HEK293 (cell line): Measurements from ENCODE around the gene VPS33A.
A peak's percentile ranks its signal among the peaks of the same experiment; 100 is the strongest.

Experiments
- CTCF ChIA-PET: fragments of 350-600 bp; formaldehyde crosslinking; extraction: SDS; loops from one replicate; lab custom pipeline; 2021; ENCODE audit warnings: antibody characterized with exemption; lab: Yijun Ruan, JAX
- POLR2A ChIA-PET: fragments of 300-600 bp; formaldehyde crosslinking; extraction: SDS; loops from one replicate; lab custom pipeline; 2020; ENCODE audit warnings: antibody characterized with exemption, inconsistent platforms; lab: Yijun Ruan, JAX
- H3K27ac ChIP-seq: fragments of 200-500 bp; sonication (Bioruptor generic); 2 replicates; pipeline ENCODE4 v1.5.1; 2014; ENCODE audit warnings: low read depth, low read length, control low read depth, inconsistent platforms; ENCODE audit errors: extremely low read depth
- H3K36me3 ChIP-seq, 2 experiments: fragments of 200-500 bp in 1 of 2; sonication (Bioruptor generic) in 1 of 2; 1 replicate in 1 of 2; 2 replicates in 1 of 2; pipeline ENCODE4 v1.5.1; 2014 to 2017; ENCODE audit warnings: inconsistent platforms in 2 of 2, low read length in 2 of 2; ENCODE audit not compliant: control insufficient read depth in 2 of 2, insufficient read depth in 1 of 2
- H3K4me1 ChIP-seq: fragments of 200-500 bp; sonication (Bioruptor generic); 2 replicates; pipeline ENCODE4 v1.5.1; 2014; ENCODE audit warnings: mild to moderate bottlenecking, low read length, inconsistent platforms; ENCODE audit not compliant: control insufficient read depth, insufficient read depth
- H3K4me3 ChIP-seq: 2 replicates; pipeline ENCODE4 v1.5.1; 2011; ENCODE audit warnings: low read depth, mild to moderate bottlenecking, control low read depth, low read length, moderate library complexity
- H3K9me3 ChIP-seq: fragments of 200-500 bp; sonication (Bioruptor generic); 2 replicates; pipeline ENCODE4 v1.5.1; 2014; ENCODE audit warnings: low read depth, low read length, inconsistent platforms; ENCODE audit not compliant: control insufficient read depth, insufficient read depth
- CTCF ChIP-seq: fragments of 450-650 bp; formaldehyde crosslinking; IDR thresholded peaks from 2 replicates; pipeline ENCODE4 v1.5.1; 2016; ENCODE audit warnings: missing biosample characterization, missing genetic modification characterization
- FEZF1 ChIP-seq: fragments of 450-650 bp; formaldehyde crosslinking; IDR thresholded peaks from 2 replicates; pipeline ENCODE4 v1.5.1; 2016; ENCODE audit warnings: missing biosample characterization, missing genetic modification characterization
- GLI2 ChIP-seq: fragments of 450-650 bp; formaldehyde crosslinking; IDR thresholded peaks from 2 replicates; pipeline ENCODE4; 2017; ENCODE audit warnings: missing biosample characterization, missing genetic modification characterization, low read depth, borderline replicate concordance
- GLIS1 ChIP-seq: fragments of 450-650 bp; formaldehyde crosslinking; IDR thresholded peaks from 2 replicates; pipeline ENCODE4 v1.5.1; 2016; ENCODE audit warnings: missing biosample characterization, missing genetic modification characterization
- IKZF3 ChIP-seq: fragments of 450-650 bp; IDR thresholded peaks from 2 replicates; pipeline ENCODE4 v1.5.0; 2018; ENCODE audit warnings: missing biosample characterization, mild to moderate bottlenecking, missing genetic modification characterization, moderate library complexity
- INSM2 ChIP-seq: fragments of 450-650 bp; formaldehyde crosslinking; IDR thresholded peaks from 2 replicates; pipeline ENCODE4 v1.5.1; 2016; ENCODE audit warnings: missing biosample characterization, missing genetic modification characterization
- KLF10 ChIP-seq: fragments of 450-650 bp; IDR thresholded peaks from 2 replicates; pipeline ENCODE4 v1.5.1; 2018; ENCODE audit warnings: missing biosample characterization, mild to moderate bottlenecking, missing genetic modification characterization
- MZF1 ChIP-seq: fragments of 450-650 bp; formaldehyde crosslinking; IDR thresholded peaks from 2 replicates; pipeline ENCODE4 v1.5.1; 2017; ENCODE audit warnings: missing biosample characterization, missing genetic modification characterization, borderline replicate concordance
- OVOL3 ChIP-seq: fragments of 450-650 bp; formaldehyde crosslinking; IDR thresholded peaks from 2 replicates; pipeline ENCODE4 v1.5.1; 2016; ENCODE audit warnings: missing biosample characterization, missing genetic modification characterization
- SETDB1 ChIP-seq: IDR thresholded peaks from one replicate; pipeline ENCODE4 v1.6.1; 2017; ENCODE audit warnings: mild to moderate bottlenecking, low read length, moderate library complexity, mixed read lengths; ENCODE audit not compliant: insufficient read length
- SP2 ChIP-seq: fragments of 450-650 bp; formaldehyde crosslinking; IDR thresholded peaks from 2 replicates; pipeline ENCODE4 v1.5.1; 2016; ENCODE audit warnings: missing biosample characterization, missing genetic modification characterization
- SP3 ChIP-seq: fragments of 450-650 bp; formaldehyde crosslinking; IDR thresholded peaks from 2 replicates; pipeline ENCODE4 v1.5.1; 2016; ENCODE audit warnings: missing biosample characterization, missing genetic modification characterization
- YY1 ChIP-seq: fragments of 450-650 bp; formaldehyde crosslinking; IDR thresholded peaks from 2 replicates; pipeline ENCODE4 v1.5.1; 2018; ENCODE audit warnings: missing biosample characterization, missing genetic modification characterization
- ZBTB17 ChIP-seq: fragments of 450-650 bp; formaldehyde crosslinking; IDR thresholded peaks from 2 replicates; pipeline ENCODE4 v1.5.1; 2016; ENCODE audit warnings: missing biosample characterization, missing genetic modification characterization
- ZBTB21 ChIP-seq: fragments of 450-650 bp; formaldehyde crosslinking; IDR thresholded peaks from 2 replicates; pipeline ENCODE4 v1.5.1; 2017; ENCODE audit warnings: missing biosample characterization, missing genetic modification characterization
- ZBTB26 ChIP-seq: fragments of 450-650 bp; formaldehyde crosslinking; optimal IDR thresholded peaks from 2 replicates; pipeline ENCODE3; 2016; ENCODE audit warnings: missing biosample characterization, mild to moderate bottlenecking, missing genetic modification characterization
- ZBTB7A ChIP-seq: fragments of 450-650 bp; formaldehyde crosslinking; IDR thresholded peaks from 2 replicates; pipeline ENCODE4 v1.5.1; 2016; ENCODE audit warnings: low read depth, missing biosample characterization, missing genetic modification characterization
- ZFP69B ChIP-seq: fragments of 450-650 bp; formaldehyde crosslinking; IDR thresholded peaks from 2 replicates; pipeline ENCODE4 v1.5.1; 2016; ENCODE audit warnings: missing biosample characterization, missing genetic modification characterization
- ZIC2 ChIP-seq: fragments of 450-650 bp; formaldehyde crosslinking; IDR thresholded peaks from 2 replicates; pipeline ENCODE4 v1.5.1; 2016; ENCODE audit warnings: missing biosample characterization, missing genetic modification characterization
- ZNF121 ChIP-seq: fragments of 450-650 bp; formaldehyde crosslinking; IDR thresholded peaks from 2 replicates; pipeline ENCODE4 v1.5.1; 2016; ENCODE audit warnings: missing biosample characterization, missing genetic modification characterization
- ZNF157 ChIP-seq: fragments of 450-650 bp; formaldehyde crosslinking; IDR thresholded peaks from 2 replicates; pipeline ENCODE4 v1.5.1; 2016; ENCODE audit warnings: missing biosample characterization, missing genetic modification characterization
- ZNF169 ChIP-seq: fragments of 450-650 bp; formaldehyde crosslinking; IDR thresholded peaks from 2 replicates; pipeline ENCODE4 v1.5.1; 2016; ENCODE audit warnings: missing biosample characterization, missing genetic modification characterization
- ZNF214 ChIP-seq: fragments of 450-650 bp; formaldehyde crosslinking; IDR thresholded peaks from 2 replicates; pipeline ENCODE4 v1.5.1; 2017; ENCODE audit warnings: missing biosample characterization, mild to moderate bottlenecking, missing genetic modification characterization, borderline replicate concordance
- ZNF23 ChIP-seq: fragments of 450-650 bp; formaldehyde crosslinking; IDR thresholded peaks from 2 replicates; pipeline ENCODE4 v1.5.1; 2016; ENCODE audit warnings: missing biosample characterization, missing genetic modification characterization, borderline replicate concordance
- ZNF24 ChIP-seq: fragments of 450-650 bp; formaldehyde crosslinking; IDR thresholded peaks from 2 replicates; pipeline ENCODE4 v1.5.1; 2016; ENCODE audit warnings: missing biosample characterization, missing genetic modification characterization
- ZNF37A ChIP-seq: fragments of 450-650 bp; IDR thresholded peaks from 2 replicates; pipeline ENCODE4 v1.5.1; 2018; ENCODE audit warnings: missing biosample characterization, missing genetic modification characterization
- ZNF48 ChIP-seq: fragments of 450-650 bp; formaldehyde crosslinking; IDR thresholded peaks from 2 replicates; pipeline ENCODE4 v1.5.1; 2016; ENCODE audit warnings: missing biosample characterization, missing genetic modification characterization
- ZNF521 ChIP-seq: fragments of 450-650 bp; formaldehyde crosslinking; IDR thresholded peaks from 2 replicates; pipeline ENCODE4 v1.5.1; 2017; ENCODE audit warnings: missing biosample characterization, mild to moderate bottlenecking, missing genetic modification characterization
- ZNF561 ChIP-seq: fragments of 450-650 bp; IDR thresholded peaks from 2 replicates; pipeline ENCODE4 v1.5.1; 2018; ENCODE audit warnings: missing biosample characterization, missing genetic modification characterization, borderline replicate concordance
- ZNF580 ChIP-seq: fragments of 450-650 bp; formaldehyde crosslinking; IDR thresholded peaks from 2 replicates; pipeline ENCODE4 v1.5.1; 2016; ENCODE audit warnings: missing biosample characterization, missing genetic modification characterization
- ZNF610 ChIP-seq: fragments of 450-650 bp; formaldehyde crosslinking; IDR thresholded peaks from 2 replicates; pipeline ENCODE4 v1.5.1; 2016; ENCODE audit warnings: missing biosample characterization, missing genetic modification characterization, borderline replicate concordance
- ZNF747 ChIP-seq: fragments of 450-650 bp; formaldehyde crosslinking; IDR thresholded peaks from 2 replicates; pipeline ENCODE4 v1.5.1; 2016; ENCODE audit warnings: missing biosample characterization, missing genetic modification characterization
- ZNF830 ChIP-seq: fragments of 450-650 bp; IDR thresholded peaks from 2 replicates; pipeline ENCODE4 v1.5.0; 2018; ENCODE audit warnings: missing biosample characterization, missing genetic modification characterization, low read depth, mild to moderate bottlenecking, moderate library complexity
- ZNF837 ChIP-seq: fragments of 450-650 bp; formaldehyde crosslinking; IDR thresholded peaks from 2 replicates; pipeline ENCODE4 v1.5.1; 2016; ENCODE audit warnings: missing biosample characterization, missing genetic modification characterization
- ZNF843 ChIP-seq: fragments of 450-650 bp; formaldehyde crosslinking; IDR thresholded peaks from 2 replicates; pipeline ENCODE4 v1.5.1; 2016; ENCODE audit warnings: missing biosample characterization, missing genetic modification characterization

VPS33A gene

GRCh38 chr12:122203301-122204166 is 62.8 kb downstream of the VPS33A start, which contains the start of gene B3GNT4:
Gene B3GNT4, plus strand, starts transcription at chr12:122203709. Its CDS starts 910 bp downstream, at chr12:122204619.
- no peaks in the 10 kb centered on the region for H3K9me3 ChIP-seq
- H3K27ac ChIP-seq = no peak within 1 kb of the TSS; the same call in 1 of the 2 replicates
- peak within 1 kb of the TSS; percentile 46 for H3K4me3 ChIP-seq
- CTCF ChIA-PET = interaction anchor here (0.6 kb wide), 2 partner anchors 73 to 149 kb away, joined by 3 to 4 read pairs; no protein-coding TSS in a partner anchor
- POLR2A ChIA-PET = interaction anchor here (0.6 to 1.3 kb wide), 12 partner anchors 9 to 544 kb away, joined by 3 to 6 read pairs (median 3); partner anchors contain the start of genes DIABLO and MLXIP
- H3K36me3 ChIP-seq = peaks cover 6 to 20% of the 10 kb centered on the region in 2 experiments; a peak in 2 of 3 replicates
- H3K4me1 ChIP-seq = peaks cover 6% of the 10 kb centered on the region; the same call in 1 of the 2 replicates
- TF ChIP-seq ZNF580 (tag by site-specific recombination) (no peak), ZNF830 (tag by site-specific recombination) (no peak), ZNF561 (tag by site-specific recombination) (0 out of 2 replicates have a peak, but pooled peaks have one; percentile 30), GLI2 (tag by site-specific recombination) (no peak), ZBTB17 (tag by site-specific recombination) (peak; percentile 88), ZIC2 (tag by site-specific recombination) (peak; percentile 74), ZNF747 (tag by site-specific recombination) (no peak), SP2 (tag by site-specific recombination) (peak; percentile 78), ZNF24 (tag by site-specific recombination) (no peak), SP3 (tag by site-specific recombination) (peak; percentile 55), KLF10 (tag by site-specific recombination) (peak; percentile 66; the same call in 1 of the 2 replicates), ZBTB7A (tag by site-specific recombination) (no peak), CTCF (no peak), ZNF48 (tag by site-specific recombination) (no peak), IKZF3 (peak; percentile 33; the same call in 1 of the 2 replicates), ZBTB26 (tag by site-specific recombination) (peak; percentile 71), ZNF837 (tag by site-specific recombination) (no peak), ZBTB21 (tag by site-specific recombination) (no peak), SETDB1 (no peak), ZNF121 (tag by site-specific recombination) (no peak), YY1 (tag by site-specific recombination) (no peak), ZNF23 (tag by site-specific recombination) (no peak), ZNF843 (tag by site-specific recombination) (no peak), ZNF157 (tag by site-specific recombination) (no peak), ZFP69B (tag by site-specific recombination) (no peak), ZNF214 (tag by site-specific recombination) (no peak), INSM2 (tag by site-specific recombination) (no peak), ZNF610 (tag by site-specific recombination) (0 out of 2 replicates have a peak, but pooled peaks have one; percentile 9), ZNF37A (tag by site-specific recombination) (no peak), OVOL3 (no peak), FEZF1 (tag by site-specific recombination) (no peak), ZNF521 (tag by site-specific recombination) (no peak), GLIS1 (peak; percentile 46), ZNF169 (tag by site-specific recombination) (no peak), MZF1 (tag by site-specific recombination) (no peak)
